GM10266 (cell line): ENCODE results near the gene AGPAT4.

Experiments used
- DNase-seq: peaks from one replicate; pipeline ENCODE4 v3.0.0; 2012; ENCODE audit errors: extremely low spot score
- CTCF ChIP-seq: IDR thresholded peaks from 2 replicates; pipeline ENCODE4 v1.5.1; 2012; ENCODE audit warnings: mild to moderate bottlenecking, low read depth; ENCODE audit not compliant: control insufficient read depth, insufficient read depth; ENCODE audit errors: missing control alignments

Gene AGPAT4

DNA sequence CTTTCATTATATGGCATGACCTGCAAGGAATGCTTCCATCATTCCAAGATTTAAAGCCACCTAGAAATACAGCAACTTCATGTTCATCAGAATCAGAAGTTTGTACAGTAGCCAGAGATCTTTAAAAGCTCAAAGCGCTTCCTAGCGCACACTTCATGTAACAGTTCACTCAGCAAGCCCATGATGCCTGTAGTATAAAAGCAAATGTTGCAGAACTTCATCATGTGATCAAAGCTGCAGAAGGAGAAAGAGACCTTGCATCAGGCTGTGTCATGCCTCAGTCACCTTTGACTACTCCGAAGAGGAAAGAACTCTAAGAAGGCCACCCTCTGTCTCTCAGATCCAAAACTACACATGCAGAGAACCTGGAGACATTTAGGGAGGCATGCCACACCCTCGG lies 78.5 kb downstream of the AGPAT4 start:
- no peak for DNase-seq
- no peak for TF ChIP-seq CTCF

- DNase-seq = no peak
Observed at GRCh38 chr6:161194374-161194773, 79.5 kb downstream of the AGPAT4 start.

GRCh38 chr6:161192636-161193411 lies 81.0 kb downstream of the AGPAT4 start:
- no peak for TF ChIP-seq CTCF
- DNase-seq = no peak

More at GRCh38 chr6:161194374-161194773, 79.5 kb downstream of the AGPAT4 start:
- no peak for TF ChIP-seq CTCF

- no peak for TF ChIP-seq CTCF
- no peak for DNase-seq
Observed at GRCh38 chr6:161191671-161192070, 82.2 kb downstream of the AGPAT4 start.

DNA sequence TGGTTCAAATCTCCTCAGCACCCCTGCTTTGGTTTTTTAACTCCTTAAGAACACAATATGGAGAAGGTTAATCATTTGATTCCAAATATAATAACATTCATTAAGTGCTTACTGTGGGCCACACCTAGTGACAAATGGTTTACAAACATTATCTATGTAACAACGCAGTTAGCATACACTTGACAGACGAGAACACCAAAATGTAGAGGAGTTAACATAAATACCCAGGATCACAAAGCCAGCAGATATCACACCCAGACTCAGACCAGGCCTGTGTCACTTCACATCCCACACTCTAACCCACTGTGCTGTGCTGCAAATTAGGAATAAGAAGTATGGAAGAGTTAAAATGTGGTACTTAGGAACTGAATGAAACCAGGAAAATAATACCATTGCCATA lies 82.9 kb downstream of the AGPAT4 start:
- no peak for TF ChIP-seq CTCF
- DNase-seq = no peak

GRCh38 chr6:161189891-161190290 lies 84.0 kb downstream of the AGPAT4 start:
- no peak for TF ChIP-seq CTCF
- no peak for DNase-seq
